Gastrocnemius medialis (tissue), 4 donors: ENCODE results near the gene ADRM1. TPM values are rescaled to one million over a fixed set of nuclear protein-coding genes. Genes with fewer than 3 reads are reported as not detected.

Source experiments
- ATAC-seq, 2 donors: fragments of 150-250 bp; one replicate each; pipeline ENCODE4 v1.9.1; 2016
- DNase-seq, 2 donors: peaks; one replicate each; pipeline ENCODE4 v3.0.0-alpha.2; 2019
- H3K27ac ChIP-seq, 4 donors: fragments of 200-600 bp; sonication (generic); 1 replicate in 1 of 4; 2 replicates in 3 of 4; pipeline ENCODE4 v1.5.1; 2016 to 2018; ENCODE audit warnings: mild to moderate bottlenecking in 2 of 4, moderate library complexity in 1 of 4
- H3K27me3 ChIP-seq, 3 donors: fragments of 200-600 bp; sonication (generic) in 2 of 3; 1 replicate in 1 of 3; 2 replicates in 2 of 3; pipeline versions ENCODE4 v1.5.1 to v1.6.0; 2016 to 2019; ENCODE audit warnings: mild to moderate bottlenecking in 1 of 3, moderate library complexity in 1 of 3
- H3K36me3 ChIP-seq, 2 donors: fragments of 200-600 bp; sonication (generic) in 1 of 2; one replicate each; pipeline ENCODE4 v1.5.1; 2017 to 2018
- H3K4me1 ChIP-seq, 2 donors: fragments of 200-600 bp; sonication (generic) in 1 of 2; one replicate each; pipeline ENCODE4 v1.5.1; 2016 to 2017; ENCODE audit warnings: mild to moderate bottlenecking in 2 of 2
- H3K4me3 ChIP-seq, 4 donors: fragments of 200-600 bp; sonication (generic) in 3 of 4; 1 replicate in 1 of 4; 2 replicates in 3 of 4; pipeline ENCODE4 v1.5.1; 2016 to 2019; ENCODE audit warnings: mild to moderate bottlenecking in 2 of 4
- H3K9me3 ChIP-seq, 3 donors: fragments of 200-600 bp; sonication (generic) in 2 of 3; 1 replicate in 1 of 3; 2 replicates in 2 of 3; pipeline ENCODE4 v1.5.1; 2016 to 2019
- POLR2A ChIP-seq, 2 donors: fragments of 450-650 bp; IDR thresholded peaks; one replicate each; pipeline ENCODE4 v1.6.1; 2017; ENCODE audit warnings: antibody characterized with exemption in 2 of 2, mild to moderate bottlenecking in 2 of 2, moderate library complexity in 2 of 2
- in situ Hi-C, 4 donors: fragments of 200-750 bp; cut with MboI; loops; one replicate each; pipeline versions ENCODE4 v1.15.0 to v1.8.0; 2017; ENCODE audit warnings: low sequenced_read_pairs in 4 of 4
- intact Hi-C: fragments of 100-400 bp; cut with DNase I; formaldehyde crosslinking; loops from one replicate; pipeline ENCODE4 v1.15.1; 2023; ENCODE audit warnings: low total_unique reads
- total RNA-seq, 4 donors: library from RNA; depleted of rRNA; stranded (reverse); fragments of >200 nt; gene quantifications; one replicate each; pipeline versions ENCODE4 v1.1.0 to v1.2.3, GENCODE V29; 2016
- TF ChIP-seq, protein P1 (sequence below), 5 experiments: fragments of 450-650 bp in 3 of 5; fragments of 200-600 bp in 2 of 5; sonication (generic) in 2 of 5; IDR thresholded peaks in 4 of 5; conservative IDR thresholded peaks in 1 of 5; 1 replicate in 4 of 5; 2 replicates in 1 of 5; pipeline ENCODE4 v1.5.1; 2016 to 2019; ENCODE audit warnings: antibody characterized with exemption in 5 of 5, mild to moderate bottlenecking in 3 of 5, moderate library complexity in 3 of 5

The ADRM1 gene
- total RNA-seq, 4 donors from 2014 or later: 389 to 644 (median 611) TPM

GRCh38 chr20:62314711-62315302 is 12.0 kb downstream of the ADRM1 start:
- no peak for DNase-seq
- H3K36me3 ChIP-seq: peaks cover 0 to 33% of the 10 kb centered on the region in 2 donors
- no peak overlapping the region for H3K4me3 ChIP-seq
- ATAC-seq: no peak
- intact Hi-C loops (no loop called here), in situ Hi-C loops (no loop called here)
- H3K4me1 ChIP-seq: no peaks in the 10 kb centered on the region
- H3K27me3 ChIP-seq: no peaks in the 10 kb centered on the region
- H3K9me3 ChIP-seq: no peaks in the 10 kb centered on the region
- no peak for TF ChIP-seq POLR2A (IDR thresholded peaks at IDR 0.05)
- TF ChIP-seq, protein P1, sequence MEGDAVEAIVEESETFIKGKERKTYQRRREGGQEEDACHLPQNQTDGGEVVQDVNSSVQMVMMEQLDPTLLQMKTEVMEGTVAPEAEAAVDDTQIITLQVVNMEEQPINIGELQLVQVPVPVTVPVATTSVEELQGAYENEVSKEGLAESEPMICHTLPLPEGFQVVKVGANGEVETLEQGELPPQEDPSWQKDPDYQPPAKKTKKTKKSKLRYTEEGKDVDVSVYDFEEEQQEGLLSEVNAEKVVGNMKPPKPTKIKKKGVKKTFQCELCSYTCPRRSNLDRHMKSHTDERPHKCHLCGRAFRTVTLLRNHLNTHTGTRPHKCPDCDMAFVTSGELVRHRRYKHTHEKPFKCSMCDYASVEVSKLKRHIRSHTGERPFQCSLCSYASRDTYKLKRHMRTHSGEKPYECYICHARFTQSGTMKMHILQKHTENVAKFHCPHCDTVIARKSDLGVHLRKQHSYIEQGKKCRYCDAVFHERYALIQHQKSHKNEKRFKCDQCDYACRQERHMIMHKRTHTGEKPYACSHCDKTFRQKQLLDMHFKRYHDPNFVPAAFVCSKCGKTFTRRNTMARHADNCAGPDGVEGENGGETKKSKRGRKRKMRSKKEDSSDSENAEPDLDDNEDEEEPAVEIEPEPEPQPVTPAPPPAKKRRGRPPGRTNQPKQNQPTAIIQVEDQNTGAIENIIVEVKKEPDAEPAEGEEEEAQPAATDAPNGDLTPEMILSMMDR (IDR thresholded peaks at IDR 0.05 in 4 of 5, conservative IDR thresholded peaks at IDR 0.05 in 1 of 5): no peak
- H3K27ac ChIP-seq: no peak overlapping the region

DNA sequence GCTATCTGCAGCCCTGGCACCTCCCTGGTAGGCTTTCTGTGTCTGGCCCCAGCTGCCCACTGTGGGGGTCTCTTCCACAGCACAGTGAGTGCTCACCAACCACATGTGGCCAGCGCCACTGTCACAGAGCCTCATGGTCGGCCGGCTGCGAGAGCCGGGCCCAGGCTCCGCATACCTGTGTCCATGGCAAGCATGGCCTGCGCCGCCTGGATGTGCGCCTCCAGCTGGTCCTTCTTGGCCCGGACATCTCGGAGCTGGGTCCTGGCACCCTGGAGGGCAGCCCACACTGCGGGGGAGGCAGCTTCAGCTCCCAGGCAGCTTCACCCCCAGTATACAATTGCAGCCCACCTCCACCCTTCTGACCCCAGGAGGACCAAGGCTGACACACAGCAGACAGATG is 13.0 kb downstream of the ADRM1 start:
- in situ Hi-C loops: no loop called here
- no peak overlapping the region for H3K27ac ChIP-seq
- TF ChIP-seq, protein P1 (IDR thresholded peaks at IDR 0.05 in 4 of 5, conservative IDR thresholded peaks at IDR 0.05 in 1 of 5): no peak
- TF ChIP-seq POLR2A (IDR thresholded peaks at IDR 0.05): no peak
- H3K4me1 ChIP-seq: no peaks in the 10 kb centered on the region
- no peaks in the 10 kb centered on the region for H3K27me3 ChIP-seq
- no peak for ATAC-seq
- peaks cover 0 to 33% of the 10 kb centered on the region in 2 donors for H3K36me3 ChIP-seq
- intact Hi-C loops: no loop called here
- DNase-seq: no peak
- H3K9me3 ChIP-seq: no peaks in the 10 kb centered on the region
- no peak overlapping the region for H3K4me3 ChIP-seq

DNA sequence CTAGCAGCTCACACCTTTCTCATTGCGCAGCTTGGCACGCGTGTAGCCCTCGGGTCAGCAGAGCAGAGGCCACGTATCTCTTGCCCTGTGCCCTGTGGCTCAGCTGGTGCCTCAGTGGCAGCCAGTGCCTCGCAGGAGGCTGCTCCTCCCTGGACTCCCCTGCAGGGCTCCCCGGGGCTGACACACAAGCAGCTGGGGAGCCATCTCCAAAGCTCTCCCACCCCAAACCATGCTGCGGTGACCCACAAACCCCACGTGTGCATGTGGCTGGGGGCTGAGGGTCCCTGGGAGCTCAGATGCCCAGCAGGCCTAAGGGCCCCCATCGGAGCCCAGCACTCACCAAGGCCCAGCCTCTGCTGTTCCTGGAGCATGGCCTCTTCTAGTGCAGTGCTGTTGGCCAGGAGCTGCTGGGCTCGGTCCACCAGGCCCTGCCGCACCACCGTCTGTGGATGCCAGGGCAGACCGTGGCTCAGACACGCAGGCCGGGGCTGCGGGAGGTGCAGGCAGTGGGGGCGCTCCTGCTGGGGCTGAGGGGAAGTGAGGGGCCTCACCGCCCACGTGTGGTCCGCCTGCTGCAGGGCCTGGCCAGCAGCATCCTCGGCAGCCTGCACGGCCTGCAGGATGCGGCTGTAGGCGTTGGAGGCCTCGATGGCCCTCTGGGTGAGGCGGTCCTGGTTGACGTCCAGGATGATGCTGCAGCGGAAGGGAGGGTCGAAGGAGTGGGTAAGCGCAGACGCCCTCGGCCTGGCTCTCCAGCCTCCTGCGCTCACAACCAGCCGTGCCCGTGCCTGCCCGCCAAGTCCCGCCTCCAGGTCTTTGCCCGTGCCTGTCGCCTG is 13.8 kb downstream of the ADRM1 start:
- Histone ChIP-seq H3K9me3 (no peaks in the 10 kb centered on the region), H3K36me3 (peaks cover 0 to 27% of the 10 kb centered on the region in 2 donors), H3K27me3 (no peaks in the 10 kb centered on the region), H3K4me3 (no peak overlapping the region), H3K27ac (no peak overlapping the region), H3K4me1 (no peaks in the 10 kb centered on the region)
- ATAC-seq (no peak), DNase-seq (no peak)
- intact Hi-C loops (no loop called here), in situ Hi-C loops (no loop called here)
- TF ChIP-seq POLR2A (IDR thresholded peaks at IDR 0.05): no peak
- TF ChIP-seq, protein P1 (IDR thresholded peaks at IDR 0.05 in 4 of 5, conservative IDR thresholded peaks at IDR 0.05 in 1 of 5): no peak

GRCh38 chr20:62317167-62317655 is 14.4 kb downstream of the ADRM1 start:
- Histone ChIP-seq H3K4me1 (no peaks in the 10 kb centered on the region), H3K27me3 (no peaks in the 10 kb centered on the region), H3K27ac (no peak overlapping the region), H3K4me3 (no peak overlapping the region), H3K9me3 (no peaks in the 10 kb centered on the region), H3K36me3 (peaks cover 0 to 24% of the 10 kb centered on the region in 2 donors)
- intact Hi-C loops (no loop called here), in situ Hi-C loops (no loop called here)
- no peak for TF ChIP-seq POLR2A (IDR thresholded peaks at IDR 0.05)
- TF ChIP-seq, protein P1 (IDR thresholded peaks at IDR 0.05 in 4 of 5, conservative IDR thresholded peaks at IDR 0.05 in 1 of 5): no peak
- DNase-seq (no peak), ATAC-seq (no peak)
